Mesenchymal stem cell (in vitro differentiated cells and primary cell): Measurements from ENCODE around the gene STARD10.

Experiments
- DNase-seq: peaks from one replicate; pipeline ENCODE4 v3.0.0-alpha.2; 2013
- H2AFZ ChIP-seq: one replicate; pipeline ENCODE4 v1.6.1; 2013; ENCODE audit warnings: low read depth, mild to moderate bottlenecking, control low read depth, inconsistent platforms, low read length, moderate library complexity
- H2AK5ac ChIP-seq: 2 replicates; pipeline ENCODE4 v1.6.1; 2013; ENCODE audit warnings: low read length, moderate library complexity, mild to moderate bottlenecking, inconsistent platforms; ENCODE audit not compliant: severe bottlenecking
- H2BK120ac ChIP-seq: one replicate; pipeline ENCODE4 v1.6.1; 2013; ENCODE audit warnings: low read depth, mild to moderate bottlenecking, inconsistent platforms, low read length, moderate library complexity
- H2BK12ac ChIP-seq, 2 experiments: one replicate each; pipeline ENCODE4 v1.6.1; 2013; ENCODE audit warnings: inconsistent platforms in 2 of 2, low read length in 2 of 2, mild to moderate bottlenecking in 2 of 2, moderate library complexity in 2 of 2, control low read depth in 1 of 2
- H2BK15ac ChIP-seq: one replicate; pipeline ENCODE4 v1.6.1; 2013; ENCODE audit warnings: mild to moderate bottlenecking, low read depth, inconsistent platforms; ENCODE audit not compliant: poor library complexity, severe bottlenecking
- H2BK5ac ChIP-seq: 2 replicates; pipeline ENCODE4 v1.6.1; 2013; ENCODE audit warnings: low read depth, mild to moderate bottlenecking, low read length, control low read depth, inconsistent platforms; ENCODE audit not compliant: poor library complexity, severe bottlenecking
- H3K14ac ChIP-seq, 2 experiments: one replicate each; pipeline ENCODE4 v1.6.1; 2013; ENCODE audit warnings: inconsistent platforms in 2 of 2, low read length in 2 of 2, control low read depth in 1 of 2, mild to moderate bottlenecking in 1 of 2, moderate library complexity in 1 of 2
- H3K18ac ChIP-seq, 2 experiments: one replicate each; pipeline ENCODE4 v1.6.1; 2013; ENCODE audit warnings: inconsistent platforms in 2 of 2, low read length in 2 of 2, control low read depth in 1 of 2, low read depth in 1 of 2, mild to moderate bottlenecking in 1 of 2
- H3K23ac ChIP-seq, 2 experiments: one replicate each; pipeline ENCODE4 v1.6.1; 2013; ENCODE audit warnings: inconsistent platforms in 2 of 2, low read length in 2 of 2, mild to moderate bottlenecking in 2 of 2, moderate library complexity in 2 of 2, control low read depth in 1 of 2
- H3K27ac ChIP-seq: 2 replicates; pipeline ENCODE4 v1.5.1; 2013; ENCODE audit warnings: mild to moderate bottlenecking, moderate library complexity, low read length, control low read depth, inconsistent platforms; ENCODE audit not compliant: poor library complexity, severe bottlenecking
- H3K27me3 ChIP-seq, 2 experiments: 2 replicates each; pipeline versions ENCODE4 v1.6.1 to v1.7.0; 2013; ENCODE audit warnings: low read length in 2 of 2, mild to moderate bottlenecking in 2 of 2, moderate library complexity in 2 of 2, control low read depth in 1 of 2, inconsistent platforms in 1 of 2; ENCODE audit not compliant: control insufficient read depth in 1 of 2, insufficient read depth in 1 of 2
- H3K36me3 ChIP-seq, 2 experiments: 2 replicates each; pipeline versions ENCODE4 v1.6.1 to v1.7.0; 2013; ENCODE audit warnings: low read length in 2 of 2, control low read depth in 1 of 2, inconsistent platforms in 1 of 2, low read depth in 1 of 2, mild to moderate bottlenecking in 1 of 2; ENCODE audit not compliant: insufficient read depth in 2 of 2, control insufficient read depth in 1 of 2
- H3K4ac ChIP-seq, 2 experiments: one replicate each; pipeline ENCODE4 v1.6.1; 2013; ENCODE audit warnings: inconsistent platforms in 2 of 2, low read length in 2 of 2, mild to moderate bottlenecking in 2 of 2, moderate library complexity in 2 of 2, control low read depth in 1 of 2, low read depth in 1 of 2
- H3K4me1 ChIP-seq: 2 replicates; pipeline ENCODE4 v1.6.1; 2013; ENCODE audit warnings: low read depth, low read length, control low read depth; ENCODE audit not compliant: control insufficient read depth, insufficient read depth
- H3K4me2 ChIP-seq: 2 replicates; pipeline ENCODE4 v1.6.1; 2013; ENCODE audit warnings: low read length, mild to moderate bottlenecking, inconsistent platforms; ENCODE audit not compliant: poor library complexity, severe bottlenecking
- H3K4me3 ChIP-seq, 2 experiments: 2 replicates each; pipeline versions ENCODE4 v1.5.1 to v1.7.0; 2013; ENCODE audit warnings: low read length in 2 of 2, mild to moderate bottlenecking in 2 of 2, control low read depth in 1 of 2, low read depth in 1 of 2; ENCODE audit not compliant: insufficient read depth in 1 of 2
- H3K79me1 ChIP-seq: replicated peaks from 2 replicates; pipeline ENCODE4 v1.6.1; 2013; ENCODE audit warnings: mild to moderate bottlenecking, control low read depth, low read length, inconsistent platforms; ENCODE audit not compliant: poor library complexity, severe bottlenecking
- H3K9ac ChIP-seq: 2 replicates; pipeline ENCODE4 v1.7.0; 2013; ENCODE audit warnings: mild to moderate bottlenecking, low read length, moderate library complexity
- H3K9me3 ChIP-seq: 2 replicates; pipeline ENCODE4 v1.7.0; 2013; ENCODE audit warnings: mild to moderate bottlenecking, low read length; ENCODE audit not compliant: control insufficient read depth
- H4K8ac ChIP-seq: one replicate; pipeline ENCODE4 v1.6.1; 2013; ENCODE audit warnings: inconsistent platforms, mild to moderate bottlenecking, low read length, moderate library complexity
- H4K91ac ChIP-seq: one replicate; pipeline ENCODE4 v1.6.1; 2013; ENCODE audit warnings: mild to moderate bottlenecking, low read length, inconsistent platforms
- WGBS: methylation state at CpG from one replicate; pipeline ENCODE4 v1.1.7; 2013; ENCODE audit warnings: mixed read lengths; 5-methylcytosine and 5-hydroxymethylcytosine counted together

STARD10 gene

GRCh38 chr11:72777755-72778278 lies 16.0 kb downstream of the STARD10 start:
- H3K27ac ChIP-seq = no peak overlapping the region
- H2BK12ac ChIP-seq = no peak overlapping the region
- no peak overlapping the region for H2AK5ac ChIP-seq
- peaks cover 0 to 13% of the 10 kb centered on the region in 2 experiments for H3K27me3 ChIP-seq
- no peak overlapping the region for H4K91ac ChIP-seq
- no peak overlapping the region for H2BK5ac ChIP-seq
- no peak overlapping the region for H2BK120ac ChIP-seq
- H3K4me2 ChIP-seq = no peak overlapping the region
- H3K4me3 ChIP-seq = no peak overlapping the region
- DNase-seq = no peak
- WGBS = 77% methylated on average over 5 of the region's 5 CpGs
- no peak overlapping the region for H2AFZ ChIP-seq
- H3K79me1 ChIP-seq = no peaks in the 10 kb centered on the region
- peaks cover 0 to 11% of the 10 kb centered on the region in 2 experiments for H3K36me3 ChIP-seq
- no peak overlapping the region for H3K23ac ChIP-seq
- H3K4ac ChIP-seq = no peak overlapping the region
- no peak overlapping the region for H3K9ac ChIP-seq
- H4K8ac ChIP-seq = no peak overlapping the region
- no peak overlapping the region for H3K14ac ChIP-seq
- H2BK15ac ChIP-seq = no peak overlapping the region
- no peaks in the 10 kb centered on the region for H3K9me3 ChIP-seq
- peaks cover 65% of the 10 kb centered on the region for H3K4me1 ChIP-seq
- H3K18ac ChIP-seq = no peak overlapping the region

- 86% methylated on average over 7 of the region's 7 CpGs for WGBS
- Histone ChIP-seq H3K36me3 (peaks cover 0 to 11% of the 10 kb centered on the region in 2 experiments), H3K4ac (no peak overlapping the region), H3K23ac (no peak overlapping the region), H2BK15ac (no peak overlapping the region), H2BK120ac (no peak overlapping the region), H3K4me2 (no peak overlapping the region), H3K14ac (peak overlapping the region in 1 of 2 experiments; percentile 36), H3K9me3 (no peaks in the 10 kb centered on the region), H3K27me3 (peaks cover 0 to 10% of the 10 kb centered on the region in 2 experiments), H2AK5ac (no peak overlapping the region), H3K9ac (no peak overlapping the region), H2BK5ac (no peak overlapping the region), H4K91ac (peak overlapping the region; percentile 21), H4K8ac (peak overlapping the region; percentile 0), H3K4me1 (peaks cover 64% of the 10 kb centered on the region), H2AFZ (no peak overlapping the region), H3K4me3 (no peak overlapping the region), H3K27ac (no peak overlapping the region), H3K79me1 (no peaks in the 10 kb centered on the region), H3K18ac (no peak overlapping the region), H2BK12ac (no peak overlapping the region)
- DNase-seq = no peak
These were observed 16.7 kb downstream of the STARD10 start for GRCh38 chr11:72776844-72777754.

GRCh38 chr11:72776117-72776843 lies 17.6 kb downstream of the STARD10 start:
- Histone ChIP-seq H3K4me1 (peaks cover 68% of the 10 kb centered on the region), H3K14ac (peak overlapping the region in 1 of 2 experiments; percentile 4), H3K4me2 (no peak overlapping the region), H2AK5ac (no peak overlapping the region), H3K23ac (no peak overlapping the region), H3K27ac (no peak overlapping the region), H2BK12ac (peak overlapping the region in 1 of 2 experiments; percentile 21), H2AFZ (no peak overlapping the region), H4K8ac (no peak overlapping the region), H2BK5ac (no peak overlapping the region), H3K9ac (no peak overlapping the region), H3K27me3 (peaks cover 0 to 8% of the 10 kb centered on the region in 2 experiments), H3K36me3 (peaks cover 0 to 11% of the 10 kb centered on the region in 2 experiments), H2BK120ac (no peak overlapping the region), H3K79me1 (peaks cover 2% of the 10 kb centered on the region), H3K4me3 (no peak overlapping the region), H4K91ac (no peak overlapping the region), H2BK15ac (no peak overlapping the region), H3K4ac (no peak overlapping the region), H3K9me3 (no peaks in the 10 kb centered on the region), H3K18ac (no peak overlapping the region)
- 98% methylated on average over 9 of the region's 9 CpGs for WGBS
- DNase-seq = no peak
